DOHH2 (cell line): ENCODE data around the gene WWOX.

ENCODE experiments used
- H3F3A ChIP-seq: fragments of 200-600 bp; sonication (generic), shearing (Covaris generic); 2 replicates; pipeline ENCODE4 v1.6.0; 2016; ENCODE audit warnings: antibody characterized with exemption, mild to moderate bottlenecking; ENCODE audit not compliant: control insufficient read depth, insufficient read depth
- H3K27ac ChIP-seq: fragments of 200-600 bp; sonication (generic); 2 replicates; pipeline ENCODE4 v1.5.1; 2014; ENCODE audit warnings: low read depth, mild to moderate bottlenecking, low read length, moderate library complexity
- H3K27me3 ChIP-seq: fragments of 200-600 bp; sonication (generic); 2 replicates; pipeline ENCODE4 v1.6.1; 2014; ENCODE audit warnings: mild to moderate bottlenecking, low read length, mixed read lengths; ENCODE audit not compliant: control insufficient read depth
- H3K36me3 ChIP-seq: fragments of 200-600 bp; sonication (generic); 2 replicates; pipeline ENCODE4 v1.6.1; 2014; ENCODE audit warnings: mild to moderate bottlenecking, low read length, moderate library complexity, mixed read lengths; ENCODE audit not compliant: control insufficient read depth
- H3K4me1 ChIP-seq: fragments of 200-600 bp; sonication (generic); 2 replicates; pipeline ENCODE4 v1.6.1; 2014; ENCODE audit warnings: mild to moderate bottlenecking, low read length, mixed read lengths; ENCODE audit not compliant: control insufficient read depth
- H3K4me2 ChIP-seq: fragments of 200-600 bp; sonication (generic); 2 replicates; pipeline ENCODE4 v1.6.0; 2014; ENCODE audit warnings: mild to moderate bottlenecking, low read length, moderate library complexity
- H3K4me3 ChIP-seq: fragments of 200-600 bp; sonication (generic); 2 replicates; pipeline ENCODE4 v1.5.1; 2014; ENCODE audit warnings: mild to moderate bottlenecking, low read length, mixed read lengths
- H3K79me2 ChIP-seq: fragments of 200-600 bp; sonication (generic); 2 replicates; pipeline ENCODE4 v1.6.1; 2014; ENCODE audit warnings: mild to moderate bottlenecking, low read length, mixed read lengths; ENCODE audit not compliant: control insufficient read depth
- H3K9me2 ChIP-seq: fragments of 200-600 bp; sonication (generic); replicated peaks from 2 replicates; pipeline ENCODE4 v1.6.1; 2014; ENCODE audit warnings: mild to moderate bottlenecking, low read length, mixed read lengths; ENCODE audit not compliant: control insufficient read depth
- H3K9me3 ChIP-seq: fragments of 200-600 bp; sonication (generic); 2 replicates; pipeline ENCODE4 v1.6.1; 2014; ENCODE audit warnings: antibody characterized with exemption, low read length, mixed read lengths; ENCODE audit not compliant: control insufficient read depth, insufficient read depth
- H4K20me1 ChIP-seq: fragments of 200-600 bp; sonication (generic); 2 replicates; pipeline ENCODE4 v1.6.0; 2014; ENCODE audit warnings: low read depth, mild to moderate bottlenecking, antibody characterized with exemption, low read length, moderate library complexity; ENCODE audit not compliant: control insufficient read depth, insufficient read depth
- CTCF ChIP-seq: fragments of 200-600 bp; sonication (generic); IDR thresholded peaks from one replicate; pipeline ENCODE4 v1.5.1; 2014; ENCODE audit warnings: antibody characterized with exemption, mild to moderate bottlenecking, low read depth, low read length; ENCODE audit not compliant: poor library complexity, severe bottlenecking
- EZH2phosphoT487 ChIP-seq: fragments of 200-600 bp; sonication (generic); IDR thresholded peaks from 2 replicates; pipeline ENCODE4 v1.6.1; 2017; ENCODE audit warnings: borderline replicate concordance, mild to moderate bottlenecking, antibody characterized with exemption, low read length, moderate library complexity, mixed read lengths

The WWOX gene

DNA sequence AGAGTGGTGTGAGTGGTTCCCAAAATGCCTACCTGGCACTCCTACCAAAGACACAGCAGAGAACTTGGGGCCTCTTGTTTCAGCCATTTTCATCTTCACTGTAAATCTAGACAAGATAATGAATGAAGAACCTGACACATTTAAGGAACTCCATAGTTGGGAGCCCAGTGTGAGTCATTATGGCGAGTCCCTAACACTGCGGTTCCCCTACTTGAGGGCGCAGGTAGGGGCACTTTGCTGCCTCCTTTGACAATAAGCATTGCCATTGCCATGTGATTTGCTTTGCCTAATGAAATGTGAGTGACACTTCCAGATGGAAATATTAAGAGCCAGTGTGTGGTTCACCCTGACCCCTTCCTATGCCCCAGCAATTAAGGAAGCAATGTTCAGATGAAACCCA lies 983.5 kb downstream of the WWOX start:
- peaks cover 21% of the 10 kb centered on the region for H3K27me3 ChIP-seq
- H3K9me3 ChIP-seq, result no peaks in the 10 kb centered on the region
- no peaks in the 10 kb centered on the region for H4K20me1 ChIP-seq
- no peaks in the 10 kb centered on the region for H3F3A ChIP-seq
- TF ChIP-seq CTCF (no peak), EZH2phosphoT487 (no peak)
- no peaks in the 10 kb centered on the region for H3K79me2 ChIP-seq
- H3K4me1 ChIP-seq, result no peaks in the 10 kb centered on the region
- no peaks in the 10 kb centered on the region for H3K9me2 ChIP-seq
- H3K36me3 ChIP-seq, result no peaks in the 10 kb centered on the region
- no peak overlapping the region for H3K4me3 ChIP-seq
- H3K4me2 ChIP-seq, result no peak overlapping the region
- H3K27ac ChIP-seq, result no peak overlapping the region

- H3K4me2 ChIP-seq, result no peak overlapping the region
Measured at GRCh38 chr16:79083508-79084299, 984.2 kb downstream of the WWOX start.

DNA sequence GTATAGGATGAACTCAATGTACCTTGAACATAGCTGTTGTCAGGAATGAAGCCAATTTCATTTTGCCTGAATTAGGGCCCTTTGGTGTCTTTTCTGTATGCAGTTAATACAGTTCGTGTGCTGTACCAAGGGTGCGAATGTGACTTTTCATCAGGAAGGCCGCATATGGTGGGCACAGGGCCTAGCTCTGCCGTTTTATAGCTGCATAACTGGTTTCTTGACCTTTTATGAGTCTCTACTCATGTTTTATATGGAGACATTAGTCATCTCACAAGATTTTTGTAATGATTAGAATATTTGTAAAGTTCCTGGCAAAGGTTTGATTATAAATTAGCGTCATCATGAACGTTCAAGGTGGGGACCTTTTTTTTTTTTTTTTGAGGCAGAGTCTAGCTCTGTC lies 989.5 kb downstream of the WWOX start:
- Histone ChIP-seq H3K27ac (no peak overlapping the region), H3K4me1 (peaks cover 17% of the 10 kb centered on the region), H3K9me2 (no peaks in the 10 kb centered on the region), H3K4me3 (no peak overlapping the region), H3K27me3 (peaks cover 4% of the 10 kb centered on the region), H4K20me1 (no peaks in the 10 kb centered on the region; the same call in 1 of the 2 replicates), H3F3A (no peaks in the 10 kb centered on the region), H3K79me2 (no peaks in the 10 kb centered on the region), H3K9me3 (peaks cover 3% of the 10 kb centered on the region), H3K36me3 (no peaks in the 10 kb centered on the region), H3K4me2 (no peak overlapping the region)
- TF ChIP-seq CTCF, result no peak
- TF ChIP-seq EZH2phosphoT487, result no peak

More at GRCh38 chr16:79083508-79084299, 984.2 kb downstream of the WWOX start:
- no peak overlapping the region for H3K27ac ChIP-seq
- H3K36me3 ChIP-seq, result no peaks in the 10 kb centered on the region
- no peaks in the 10 kb centered on the region for H3K9me2 ChIP-seq
- H3K27me3 ChIP-seq, result peaks cover 21% of the 10 kb centered on the region
- H3K4me3 ChIP-seq, result no peak overlapping the region
- H3K4me1 ChIP-seq, result no peaks in the 10 kb centered on the region
- TF ChIP-seq CTCF, result no peak
- no peak for TF ChIP-seq EZH2phosphoT487
- H3F3A ChIP-seq, result no peaks in the 10 kb centered on the region
- no peaks in the 10 kb centered on the region for H3K79me2 ChIP-seq
- H3K9me3 ChIP-seq, result no peaks in the 10 kb centered on the region
- no peaks in the 10 kb centered on the region; the same call in 1 of the 2 replicates for H4K20me1 ChIP-seq
